ENCODE results near the gene FRMD3. TPM values are rescaled to one million over a fixed set of nuclear protein-coding genes. Genes with fewer than 3 reads are reported as not detected.

The FRMD3 gene
- total RNA-seq, 4 donors from 2014 or later, result 1.8 to 13.3 (median 3.3) TPM

- no peaks in the 10 kb centered on the region for H3K36me3 ChIP-seq
Observed at GRCh38 chr9:83264315-83264714, 273.9 kb downstream of the FRMD3 start.

DNA sequence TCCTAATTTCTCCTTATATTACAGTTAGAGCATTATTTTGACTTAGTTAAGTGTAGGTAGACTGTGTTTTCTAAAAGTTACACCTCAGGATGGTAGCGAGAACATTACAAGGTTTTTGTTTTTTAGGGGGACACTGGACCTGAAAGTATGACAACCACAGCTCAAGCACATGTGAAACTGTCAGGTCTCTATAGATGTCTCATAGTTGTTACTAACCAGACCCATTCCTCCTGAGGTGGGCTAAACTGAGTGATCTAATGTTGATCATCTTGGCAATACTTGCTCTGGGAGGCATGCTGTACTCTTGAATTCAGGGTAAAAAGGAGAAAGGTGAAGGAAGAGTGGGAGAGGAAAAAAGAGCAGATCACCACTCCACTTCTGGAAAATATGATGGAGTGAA, 278.6 kb downstream of the FRMD3 start:
- H3K36me3 ChIP-seq, result no peaks in the 10 kb centered on the region
- no peak for DNase-seq
- H3K4me3 ChIP-seq, result no peak overlapping the region
- TF ChIP-seq POLR2A (IDR thresholded peaks at IDR 0.05), result no peak
- TF ChIP-seq, protein P1, sequence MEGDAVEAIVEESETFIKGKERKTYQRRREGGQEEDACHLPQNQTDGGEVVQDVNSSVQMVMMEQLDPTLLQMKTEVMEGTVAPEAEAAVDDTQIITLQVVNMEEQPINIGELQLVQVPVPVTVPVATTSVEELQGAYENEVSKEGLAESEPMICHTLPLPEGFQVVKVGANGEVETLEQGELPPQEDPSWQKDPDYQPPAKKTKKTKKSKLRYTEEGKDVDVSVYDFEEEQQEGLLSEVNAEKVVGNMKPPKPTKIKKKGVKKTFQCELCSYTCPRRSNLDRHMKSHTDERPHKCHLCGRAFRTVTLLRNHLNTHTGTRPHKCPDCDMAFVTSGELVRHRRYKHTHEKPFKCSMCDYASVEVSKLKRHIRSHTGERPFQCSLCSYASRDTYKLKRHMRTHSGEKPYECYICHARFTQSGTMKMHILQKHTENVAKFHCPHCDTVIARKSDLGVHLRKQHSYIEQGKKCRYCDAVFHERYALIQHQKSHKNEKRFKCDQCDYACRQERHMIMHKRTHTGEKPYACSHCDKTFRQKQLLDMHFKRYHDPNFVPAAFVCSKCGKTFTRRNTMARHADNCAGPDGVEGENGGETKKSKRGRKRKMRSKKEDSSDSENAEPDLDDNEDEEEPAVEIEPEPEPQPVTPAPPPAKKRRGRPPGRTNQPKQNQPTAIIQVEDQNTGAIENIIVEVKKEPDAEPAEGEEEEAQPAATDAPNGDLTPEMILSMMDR (IDR thresholded peaks at IDR 0.05), result no peak
- no peaks in the 10 kb centered on the region for H3K4me1 ChIP-seq
- no peak overlapping the region for H3K27ac ChIP-seq
- no peaks in the 10 kb centered on the region for H3K27me3 ChIP-seq
- intact Hi-C loops (cut with DNase I; ENCODE audit: low total_unique reads), result no loop called here
- H3K9me3 ChIP-seq, result no peaks in the 10 kb centered on the region

More at GRCh38 chr9:83264315-83264714, 273.9 kb downstream of the FRMD3 start:
- H3K4me1 ChIP-seq, result no peaks in the 10 kb centered on the region
- intact Hi-C loops (cut with DNase I; ENCODE audit: low total_unique reads), result no loop called here
- no peak for DNase-seq
- no peaks in the 10 kb centered on the region for H3K9me3 ChIP-seq
- H3K27me3 ChIP-seq, result no peaks in the 10 kb centered on the region
- no peak overlapping the region for H3K27ac ChIP-seq
- no peak overlapping the region for H3K4me3 ChIP-seq
- no peak for TF ChIP-seq POLR2A (IDR thresholded peaks at IDR 0.05)
- TF ChIP-seq, protein P1 (IDR thresholded peaks at IDR 0.05), result no peak

GRCh38 chr9:83257937-83258891, 280.0 kb downstream of the FRMD3 start:
- no peak overlapping the region for H3K4me3 ChIP-seq
- intact Hi-C loops (cut with DNase I; ENCODE audit: low total_unique reads), result no loop called here
- DNase-seq, result no peak
- H3K27ac ChIP-seq, result no peak overlapping the region
- H3K9me3 ChIP-seq, result no peaks in the 10 kb centered on the region
- no peaks in the 10 kb centered on the region for H3K27me3 ChIP-seq
- TF ChIP-seq, protein P1 (IDR thresholded peaks at IDR 0.05), result no peak
- TF ChIP-seq POLR2A (IDR thresholded peaks at IDR 0.05), result no peak
- no peaks in the 10 kb centered on the region for H3K36me3 ChIP-seq
- no peaks in the 10 kb centered on the region for H3K4me1 ChIP-seq

GRCh38 chr9:83247732-83248131, 290.5 kb downstream of the FRMD3 start:
- no peaks in the 10 kb centered on the region for H3K4me1 ChIP-seq
- TF ChIP-seq, protein P1 (IDR thresholded peaks at IDR 0.05), result no peak
- TF ChIP-seq POLR2A (IDR thresholded peaks at IDR 0.05), result no peak
- no peaks in the 10 kb centered on the region for H3K27me3 ChIP-seq
- no peaks in the 10 kb centered on the region for H3K36me3 ChIP-seq
- intact Hi-C loops (cut with DNase I; ENCODE audit: low total_unique reads), result no loop called here
- no peak overlapping the region for H3K4me3 ChIP-seq
- no peak for DNase-seq
- H3K27ac ChIP-seq, result no peak overlapping the region
- H3K9me3 ChIP-seq, result no peaks in the 10 kb centered on the region

DNA sequence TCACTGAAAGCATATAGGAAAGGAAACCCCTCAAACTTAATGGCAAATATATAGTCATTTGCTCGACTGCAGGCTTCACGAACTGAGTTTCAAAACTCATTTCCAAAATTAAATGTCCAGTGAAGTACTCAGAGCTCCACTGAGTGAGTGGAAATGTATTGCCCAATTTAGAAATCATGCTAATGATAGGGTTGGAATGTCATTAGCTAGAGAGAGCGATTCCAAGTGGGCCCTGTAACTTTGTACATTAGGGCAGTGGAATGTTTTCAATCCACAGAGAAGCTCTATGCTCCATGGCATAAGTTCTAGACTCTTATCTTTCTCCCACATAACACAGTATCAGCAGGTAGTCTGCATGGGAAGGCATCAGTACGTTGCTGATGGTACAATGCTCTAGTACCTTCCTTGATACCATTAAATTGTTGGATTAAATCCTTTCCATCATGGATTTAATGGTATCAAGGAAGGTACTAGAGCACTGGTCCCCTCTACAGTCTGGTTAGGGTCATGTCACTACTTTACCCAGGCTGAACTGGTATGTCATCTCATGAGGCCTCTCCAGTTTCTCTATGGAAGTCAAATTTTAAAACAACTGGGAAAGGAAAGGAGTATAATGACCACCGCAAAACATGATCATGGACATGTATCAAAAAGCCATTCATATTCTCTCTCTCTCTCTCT, 292.1 kb downstream of the FRMD3 start:
- H3K36me3 ChIP-seq, result no peaks in the 10 kb centered on the region
- no peaks in the 10 kb centered on the region for H3K9me3 ChIP-seq
- intact Hi-C loops (cut with DNase I; ENCODE audit: low total_unique reads), result no loop called here
- no peak for DNase-seq
- H3K27ac ChIP-seq, result no peak overlapping the region
- H3K27me3 ChIP-seq, result no peaks in the 10 kb centered on the region
- H3K4me3 ChIP-seq, result no peak overlapping the region
- no peak for TF ChIP-seq POLR2A (IDR thresholded peaks at IDR 0.05)
- no peaks in the 10 kb centered on the region for H3K4me1 ChIP-seq
